Spleen (tissue), 11 donors: ENCODE results near the gene FANCE. TPM values are rescaled to one million over a fixed set of nuclear protein-coding genes. Genes with fewer than 3 reads are reported as not detected.

Experiments used
- DNase-seq: peaks from one replicate; pipeline ENCODE4 v3.0.0-alpha.2; 2020
- H3K27ac ChIP-seq, 8 donors: fragments of 200-600 bp; sonication (generic) in 7 of 8; 1 replicate in 4 of 8; 2 replicates in 4 of 8; pipeline versions ENCODE4 v1.5.0 to v1.8.0; 2016 to 2021; ENCODE audit warnings: inconsistent platforms in 4 of 8, mild to moderate bottlenecking in 4 of 8, moderate library complexity in 1 of 8
- H3K27me3 ChIP-seq, 7 donors: fragments of 200-600 bp; sonication (generic) in 6 of 7; replicated peaks in 1 of 7; 1 replicate in 4 of 7; 2 replicates in 3 of 7; pipeline versions ENCODE4 v1.5.0 to v1.8.0; 2016 to 2021; ENCODE audit warnings: inconsistent platforms in 3 of 7, mild to moderate bottlenecking in 1 of 7
- H3K36me3 ChIP-seq, 6 donors: fragments of 200-600 bp; sonication (generic) in 5 of 6; 1 replicate in 4 of 6; 2 replicates in 2 of 6; pipeline versions ENCODE4 v1.5.0 to v1.8.0; 2016 to 2021; ENCODE audit warnings: inconsistent platforms in 2 of 6
- H3K4me1 ChIP-seq, 6 donors: fragments of 200-600 bp; sonication (generic) in 5 of 6; 1 replicate in 3 of 6; 2 replicates in 3 of 6; pipeline versions ENCODE4 v1.5.0 to v1.8.0; 2016 to 2021; ENCODE audit warnings: inconsistent platforms in 3 of 6
- H3K4me3 ChIP-seq, 8 donors: fragments of 200-600 bp; sonication (generic) in 7 of 8; 1 replicate in 4 of 8; 2 replicates in 4 of 8; pipeline versions ENCODE4 v1.5.0 to v1.8.0; 2016 to 2021; ENCODE audit warnings: inconsistent platforms in 4 of 8, mild to moderate bottlenecking in 4 of 8, moderate library complexity in 2 of 8
- H3K9me3 ChIP-seq, 8 donors: fragments of 200-600 bp; sonication (generic) in 7 of 8; 1 replicate in 4 of 8; 2 replicates in 4 of 8; pipeline versions ENCODE4 v1.5.0 to v1.8.0; 2016 to 2021; ENCODE audit warnings: inconsistent platforms in 4 of 8
- CTCF ChIP-seq, 11 experiments: fragments of 200-600 bp in 7 of 11; fragments of 450-650 bp in 4 of 11; sonication (generic) in 4 of 11; IDR thresholded peaks in 8 of 11; conservative IDR thresholded peaks in 3 of 11; 1 replicate in 7 of 11; 2 replicates in 4 of 11; pipeline versions ENCODE4 v1.4.0 to v1.8.0; 2016 to 2021; ENCODE audit warnings: antibody characterized with exemption in 11 of 11, inconsistent platforms in 4 of 11, mild to moderate bottlenecking in 1 of 11
- POLR2A ChIP-seq, 3 donors: fragments of 450-650 bp; IDR thresholded peaks; one replicate each; pipeline ENCODE4 v1.5.1; 2017; ENCODE audit warnings: antibody characterized with exemption in 3 of 3, mild to moderate bottlenecking in 1 of 3
- POLR2AphosphoS5 ChIP-seq, 3 donors: sonication (generic); formaldehyde crosslinking; IDR thresholded peaks; one replicate each; pipeline ENCODE4 v1.5.1; 2017; ENCODE audit warnings: antibody characterized with exemption in 3 of 3
- WGBS, 5 donors: extraction: QIAGEN DNeasy Blood & Tissue Kit in 3 of 5; methylation state at CpG; one replicate each; pipeline versions ENCODE4 v1.1.5 to v1.1.7; 2013 to 2018; 5-methylcytosine and 5-hydroxymethylcytosine counted together
- intact Hi-C: fragments of 100-400 bp; cut with DNase I; formaldehyde crosslinking; loops from one replicate; pipeline ENCODE4 v1.15.0; 2023; ENCODE audit warnings: low total_unique reads
- polyA plus RNA-seq, 3 donors: library from polyadenylated mRNA; stranded (reverse); fragments of 200-250 nt; gene quantifications; one replicate each; pipeline ENCODE4 v1.2.1, GENCODE V29; 2013
- total RNA-seq, 7 donors: library from RNA; depleted of rRNA in 3 of 7; stranded (reverse); fragments of >200 nt in 3 of 7; fragmentation: NEBNext Ultra II Directional in 4 of 7; extraction: Animal tissue kit (Norgen Biotek cat#: 25700) in 4 of 7; gene quantifications; one replicate each; pipeline versions ENCODE4 v1.1.0 to v1.2.1, GENCODE V29; 2016 to 2021
- donor health status: healthy with polysubstance abuse.
- donor health status: DM: no; HTN: no; CAD: no; lungs with moderate emphysema.
- donor health status: DM: no; HTN: no; CAD: no.
- donor health status: Bipolar disorder and iron deficiency.
- donor health status: healthy.
- donor health status: DM: no; HTN: no; CAD: no.
- donor health status: DM: yes; HTN: yes; CAD: no.

Gene FANCE
- total and polyA plus RNA-seq, 10 donors = 2.9 to 5.8 (median 4.2) TPM

- TF ChIP-seq POLR2A (IDR thresholded peaks at IDR 0.05) = no peak
- no peak for TF ChIP-seq CTCF (IDR thresholded peaks at IDR 0.05 in 8 of 11, conservative IDR thresholded peaks at IDR 0.05 in 3 of 11)
- no peak for TF ChIP-seq POLR2AphosphoS5 (IDR thresholded peaks at IDR 0.05)
- no peak overlapping the region for H3K27ac ChIP-seq
- H3K36me3 ChIP-seq = no peaks in the 10 kb centered on the region
- DNase-seq = no peak
- no peak overlapping the region for H3K4me3 ChIP-seq
- peaks cover 0 to 2% (median under 1%) of the 10 kb centered on the region in 6 donors for H3K4me1 ChIP-seq
- intact Hi-C loops = no loop called here
- no peaks in the 10 kb centered on the region for H3K9me3 ChIP-seq
- H3K27me3 ChIP-seq = peaks cover 0 to 81% (median 18%) of the 10 kb centered on the region in 7 donors
- WGBS, 5 donors = 14 to 34% (median 22%) methylated on average over 6 to 15 of the region's 15 CpGs
These were observed 51.4 kb downstream of the FANCE start for GRCh38 chr6:35503534-35503933.

GRCh38 chr6:35505999-35506412, 53.9 kb downstream of the FANCE start:
- Histone ChIP-seq H3K36me3 (no peaks in the 10 kb centered on the region), H3K9me3 (no peaks in the 10 kb centered on the region), H3K27me3 (peaks cover 0 to 79% (median 15%) of the 10 kb centered on the region in 7 donors), H3K4me1 (no peaks in the 10 kb centered on the region), H3K4me3 (no peak overlapping the region), H3K27ac (no peak overlapping the region)
- no peak for DNase-seq
- intact Hi-C loops = no loop called here
- 66 to 80% (median 75%) methylated on average over 18 to 21 of the region's 21 CpGs for WGBS, 5 donors
- TF ChIP-seq POLR2AphosphoS5 (IDR thresholded peaks at IDR 0.05) = no peak
- TF ChIP-seq CTCF (IDR thresholded peaks at IDR 0.05 in 8 of 11, conservative IDR thresholded peaks at IDR 0.05 in 3 of 11) = no peak
- no peak for TF ChIP-seq POLR2A (IDR thresholded peaks at IDR 0.05)

- intact Hi-C loops = no loop called here
- DNase-seq = no peak
- Histone ChIP-seq H3K27me3 (peaks cover 0 to 79% (median 17%) of the 10 kb centered on the region in 7 donors), H3K9me3 (no peaks in the 10 kb centered on the region), H3K4me1 (peaks cover 0 to 4% (median under 1%) of the 10 kb centered on the region in 6 donors), H3K27ac (no peak overlapping the region), H3K36me3 (no peaks in the 10 kb centered on the region), H3K4me3 (no peak overlapping the region)
- TF ChIP-seq POLR2A (IDR thresholded peaks at IDR 0.05) (no peak), POLR2AphosphoS5 (IDR thresholded peaks at IDR 0.05) (no peak), CTCF (IDR thresholded peaks at IDR 0.05 in 8 of 11, conservative IDR thresholded peaks at IDR 0.05 in 3 of 11) (no peak)
- WGBS, 5 donors = 90 to 93% (median 93%) methylated on average over 3 of the region's 3 CpGs
These were observed 54.4 kb downstream of the FANCE start for GRCh38 chr6:35506536-35506935.

- Histone ChIP-seq H3K9me3 (no peaks in the 10 kb centered on the region), H3K4me3 (no peak overlapping the region), H3K4me1 (peaks cover 0 to 10% (median 2%) of the 10 kb centered on the region in 6 donors), H3K27me3 (peaks cover 0 to 79% (median 22%) of the 10 kb centered on the region in 7 donors), H3K36me3 (no peaks in the 10 kb centered on the region), H3K27ac (no peak overlapping the region)
- DNase-seq = no peak
- TF ChIP-seq POLR2A (IDR thresholded peaks at IDR 0.05) (no peak), CTCF (IDR thresholded peaks at IDR 0.05 in 8 of 11, conservative IDR thresholded peaks at IDR 0.05 in 3 of 11) (no peak), POLR2AphosphoS5 (IDR thresholded peaks at IDR 0.05) (no peak)
- WGBS, 5 donors = 90 to 98% (median 95%) methylated on average over 2 of the region's 2 CpGs
- intact Hi-C loops = no loop called here
These were observed 55.1 kb downstream of the FANCE start for GRCh38 chr6:35507221-35507620.
